Adrenal gland (tissue), 12 donors: ENCODE measurements around the gene FOXK2. TPM values are rescaled to one million over a fixed set of nuclear protein-coding genes. Genes with fewer than 3 reads are reported as not detected.
A peak's percentile ranks its signal among the peaks of the same experiment; 100 is the strongest.

ENCODE experiments used
- DNase-seq, 7 donors: peaks; one replicate each; pipeline ENCODE4 v3.0.0-alpha.2; 2019 to 2020
- H3K27ac ChIP-seq, 5 donors: fragments of 200-600 bp; sonication (generic) in 4 of 5; 1 replicate in 3 of 5; 2 replicates in 2 of 5; pipeline versions ENCODE4 v1.5.1 to v1.8.0; 2016 to 2020; ENCODE audit warnings: mild to moderate bottlenecking in 1 of 5
- H3K27me3 ChIP-seq: fragments of 200-600 bp; 2 replicates; pipeline ENCODE4 v1.8.0; 2021
- H3K36me3 ChIP-seq, 2 donors: fragments of 200-600 bp; replicated peaks in 1 of 2; 1 replicate in 1 of 2; 2 replicates in 1 of 2; pipeline versions ENCODE4 v1.5.1 to v1.8.0; 2018 to 2022
- H3K4me1 ChIP-seq, 2 donors: fragments of 200-600 bp; replicated peaks in 1 of 2; 1 replicate in 1 of 2; 2 replicates in 1 of 2; pipeline versions ENCODE4 v1.5.1 to v1.8.0; 2018 to 2021
- H3K4me3 ChIP-seq, 4 donors: fragments of 200-600 bp; sonication (generic) in 3 of 4; one replicate each; pipeline ENCODE4 v1.5.1; 2016 to 2018
- H3K9me3 ChIP-seq, 3 donors: fragments of 200-600 bp; sonication (generic) in 1 of 3; replicated peaks in 1 of 3; 1 replicate in 2 of 3; 2 replicates in 1 of 3; pipeline versions ENCODE4 v1.5.1 to v1.8.0; 2016 to 2021
- CTCF ChIP-seq, 6 experiments: fragments of 450-650 bp in 4 of 6; fragments of 200-600 bp in 2 of 6; sonication (generic) in 1 of 6; IDR thresholded peaks; 1 replicate in 5 of 6; 2 replicates in 1 of 6; pipeline versions ENCODE4 v1.5.1 to v1.8.0; 2016 to 2021; ENCODE audit warnings: antibody characterized with exemption in 6 of 6, mild to moderate bottlenecking in 2 of 6, moderate library complexity in 1 of 6
- POLR2A ChIP-seq, 2 donors: fragments of 450-650 bp; IDR thresholded peaks; one replicate each; pipeline ENCODE4 v1.6.1; 2017; ENCODE audit warnings: antibody characterized with exemption in 2 of 2, mild to moderate bottlenecking in 2 of 2, moderate library complexity in 1 of 2
- WGBS, 4 donors: extraction: QIAGEN DNeasy Blood & Tissue Kit in 2 of 4; methylation state at CpG; one replicate each; pipeline versions ENCODE4 v1.1.5 to v1.1.7; 2013 to 2017; 5-methylcytosine and 5-hydroxymethylcytosine counted together
- intact Hi-C, 2 donors: fragments of 100-400 bp; cut with DNase I; formaldehyde crosslinking; loops; one replicate each; pipeline versions ENCODE4 v1.14.1 to v1.15.0; 2022 to 2023
- polyA plus RNA-seq, 3 donors: library from polyadenylated mRNA; stranded (reverse); fragments of 200-250 nt in 2 of 3; fragments of 350-450 nt in 1 of 3; fragmentation: Illumina TruSeq in 1 of 3; extraction: RNeasy Lipid Tissue Mini Kit (QIAGEN cat#74804) in 1 of 3; gene quantifications; one replicate each; pipeline ENCODE4 v1.2.3, GENCODE V29; 2013 to 2014
- total RNA-seq, 9 donors: library from RNA; depleted of rRNA in 4 of 9; stranded (reverse); fragments of >200 nt in 4 of 9; fragments of 120-200 nt in 1 of 9; fragmentation: NEBNext Ultra II Directional in 1 of 9; extraction: Animal tissue kit (Norgen Biotek cat#: 25700) in 1 of 9; gene quantifications; one replicate each; pipeline versions ENCODE4 v1.1.0 to v1.2.4, GENCODE V29; 2013 to 2023
- donor health status: healthy with polysubstance abuse.
- donor health status: Bipolar disorder and iron deficiency.
- donor health status: DM: yes; HTN: yes; CAD: no.
- donor health status: DM: no; HTN: no; CAD: no.
- donor health status: DM: no; HTN: no; CAD: no.
- donor health status: DM: yes; HTN: yes; CAD: no.

FOXK2 gene
- total and polyA plus RNA-seq, 12 donors, result 30.5 to 138 (median 45.5) TPM

GRCh38 chr17:82542439-82542838, 22.9 kb downstream of the FOXK2 start:
- H3K9me3 ChIP-seq, result no peaks in the 10 kb centered on the region
- TF ChIP-seq CTCF (IDR thresholded peaks at IDR 0.05) (no peak), POLR2A (IDR thresholded peaks at IDR 0.05) (no peak)
- no peak for DNase-seq
- no peaks in the 10 kb centered on the region for H3K27me3 ChIP-seq
- intact Hi-C loops, result no loop called here
- H3K4me3 ChIP-seq, result no peak overlapping the region
- peak overlapping the region in 1 of 5 donors; percentile 17 for H3K27ac ChIP-seq
- H3K4me1 ChIP-seq, result peaks cover 4 to 36% of the 10 kb centered on the region in 2 donors
- WGBS, 4 donors, result 89 to 92% (median 90%) methylated on average over 5 of the region's 5 CpGs
- H3K36me3 ChIP-seq, result no peaks in the 10 kb centered on the region

- intact Hi-C loops, result loop anchor here in 1 of 2 donors (5.0 kb wide), 1 partner anchor 32 kb away; no protein-coding TSS in a partner anchor
- WGBS, 4 donors, result 61 to 80% (median 65%) methylated on average over 13 to 16 of the region's 16 CpGs
Measured at GRCh38 chr17:82544431-82545070, 25.0 kb downstream of the FOXK2 start.

GRCh38 chr17:82545071-82545462, 25.5 kb downstream of the FOXK2 start:
- H3K36me3 ChIP-seq, result no peaks in the 10 kb centered on the region
- peak overlapping the region in 2 of 5 donors; percentile 50 to 69 for H3K27ac ChIP-seq
- DNase-seq, result no peak
- intact Hi-C loops, result loop anchor here in 1 of 2 donors (5.0 kb wide), 1 partner anchor 33 kb away; no protein-coding TSS in a partner anchor
- 61 to 72% (median 65%) methylated on average over 8 of the region's 8 CpGs for WGBS, 4 donors
- no peak overlapping the region for H3K4me3 ChIP-seq
- peaks cover 13 to 34% of the 10 kb centered on the region in 2 donors for H3K4me1 ChIP-seq
- no peaks in the 10 kb centered on the region for H3K27me3 ChIP-seq
- H3K9me3 ChIP-seq, result no peaks in the 10 kb centered on the region
- TF ChIP-seq CTCF (IDR thresholded peaks at IDR 0.05), result no peak
- TF ChIP-seq POLR2A (IDR thresholded peaks at IDR 0.05), result no peak

More at GRCh38 chr17:82544431-82545070, 25.0 kb downstream of the FOXK2 start:
- H3K9me3 ChIP-seq, result no peaks in the 10 kb centered on the region
- TF ChIP-seq CTCF (IDR thresholded peaks at IDR 0.05), result no peak
- TF ChIP-seq POLR2A (IDR thresholded peaks at IDR 0.05), result no peak
- H3K27ac ChIP-seq, result peak overlapping the region in 2 of 5 donors; percentile 50 to 69
- H3K4me1 ChIP-seq, result peaks cover 13 to 34% of the 10 kb centered on the region in 2 donors
- H3K4me3 ChIP-seq, result no peak overlapping the region
- no peak for DNase-seq
- H3K27me3 ChIP-seq, result no peaks in the 10 kb centered on the region
- no peaks in the 10 kb centered on the region for H3K36me3 ChIP-seq

- H3K27ac ChIP-seq, result peak overlapping the region in 1 of 5 donors; percentile 52
- H3K27me3 ChIP-seq, result no peaks in the 10 kb centered on the region
- H3K36me3 ChIP-seq, result no peaks in the 10 kb centered on the region
- intact Hi-C loops, result loop anchor here in 1 of 2 donors (5.0 kb wide), 1 partner anchor 36 kb away; no protein-coding TSS in a partner anchor
- H3K4me3 ChIP-seq, result no peak overlapping the region
- 92 to 98% (median 95%) methylated on average over 4 of the region's 4 CpGs for WGBS, 4 donors
- TF ChIP-seq POLR2A (IDR thresholded peaks at IDR 0.05), result no peak
- no peak for TF ChIP-seq CTCF (IDR thresholded peaks at IDR 0.05)
- peaks cover 32 to 53% of the 10 kb centered on the region in 2 donors for H3K4me1 ChIP-seq
- no peaks in the 10 kb centered on the region for H3K9me3 ChIP-seq
- no peak for DNase-seq
Measured at GRCh38 chr17:82547981-82548380, 28.4 kb downstream of the FOXK2 start.
